HepG2 (cell line): ENCODE measurements around the gene CFAP92. TPM values are rescaled to one million over a fixed set of nuclear protein-coding genes. Genes with fewer than 3 reads are reported as not detected.

Experiments used
- ATAC-seq: fragments of 200-7000 bp; cut with Tn5 transposase; 3 replicates; pipeline ENCODE4 v1.9.1; 2020; ENCODE audit warnings: mild to moderate bottlenecking, moderate library complexity
- BruUV-seq: library from RNA; stranded (reverse); fragments of 400-500 nt; replicated peaks from 2 replicates; lab custom pipeline; 2021; lab: Mats Ljungman, UMichigan
- CTCF ChIA-PET: fragments of 300-600 bp; formaldehyde crosslinking; extraction: SDS; loops from one replicate; lab custom pipeline; 2021; ENCODE audit warnings: low total read pairs, inconsistent platforms, low intra/inter-chr PET ratio; lab: Yijun Ruan, JAX
- POLR2A ChIA-PET: fragments of 350-600 bp; sonication (Branson Sonifier 250); formaldehyde crosslinking; loops from one replicate; lab custom pipeline; 2020; ENCODE audit warnings: antibody characterized with exemption, inconsistent platforms; lab: Yijun Ruan, JAX
- DNase-seq: peaks from one replicate; pipeline ENCODE4 v3.0.0-alpha.2; 2015; ENCODE audit warnings: low spot score
- FAIRE-seq: peaks from 3 replicates; lab custom pipeline; 2011; peaks lifted over from hg19 to GRCh38; lab: Jason Lieb, UNC
- H2AFZ ChIP-seq: one replicate; pipeline ENCODE4 v1.6.1; 2011; ENCODE audit warnings: low read length, inconsistent platforms
- H3K27ac ChIP-seq: fragments of 300-600 bp; 3 replicates; pipeline ENCODE4 v1.8.0; 2011; ENCODE audit warnings: mixed run types, mild to moderate bottlenecking, mixed read lengths, low read length, inconsistent platforms; ENCODE audit not compliant: insufficient read depth; ENCODE audit errors: extremely low read length
- H3K27me3 ChIP-seq, 2 experiments: fragments of 200-600 bp in 1 of 2; 2 replicates in 1 of 2; 3 replicates in 1 of 2; pipeline versions ENCODE4 v1.6.0 to v1.8.0; 2011; ENCODE audit warnings: low read length in 2 of 2, mild to moderate bottlenecking in 2 of 2, moderate library complexity in 2 of 2, inconsistent platforms in 1 of 2; ENCODE audit not compliant: insufficient read depth in 2 of 2, control insufficient read depth in 1 of 2
- H3K36me3 ChIP-seq, 2 experiments: fragments of 200-600 bp in 1 of 2; replicated peaks in 1 of 2; 2 replicates in 1 of 2; 3 replicates in 1 of 2; pipeline versions ENCODE4 v1.5.1 to v1.8.0; 2011; ENCODE audit warnings: low read length in 2 of 2, inconsistent platforms in 1 of 2; ENCODE audit not compliant: insufficient read depth in 2 of 2, control insufficient read depth in 1 of 2
- H3K4me1 ChIP-seq: 2 replicates; pipeline ENCODE4 v1.5.1; 2012; ENCODE audit warnings: low read length, inconsistent platforms; ENCODE audit not compliant: insufficient read depth
- H3K4me2 ChIP-seq: 2 replicates; pipeline ENCODE4 v1.6.0; 2011; ENCODE audit warnings: low read depth, low read length, inconsistent platforms
- H3K4me3 ChIP-seq, 3 experiments: fragments of 200-600 bp in 1 of 3; sonication (generic), shearing (Covaris generic) in 1 of 3; replicated peaks in 1 of 3; 2 replicates each; pipeline ENCODE4 v1.5.1; 2011 to 2016; ENCODE audit warnings: low read length in 3 of 3, inconsistent platforms in 2 of 3, low read depth in 2 of 3, mild to moderate bottlenecking in 2 of 3, control low read depth in 1 of 3, mixed read lengths in 1 of 3; ENCODE audit not compliant: insufficient read depth in 1 of 3
- H3K79me2 ChIP-seq: one replicate; pipeline ENCODE4 v1.6.1; 2011; ENCODE audit warnings: low read length, inconsistent platforms; ENCODE audit not compliant: insufficient read depth
- H3K9ac ChIP-seq: 2 replicates; pipeline ENCODE4 v1.6.0; 2011; ENCODE audit warnings: mild to moderate bottlenecking, low read depth, low read length, inconsistent platforms; ENCODE audit not compliant: insufficient read depth
- H3K9me3 ChIP-seq: 2 replicates; pipeline ENCODE4 v1.5.1; 2012; ENCODE audit warnings: mild to moderate bottlenecking, low read length
- H4K20me1 ChIP-seq: 2 replicates; pipeline ENCODE4 v1.6.0; 2011; ENCODE audit warnings: inconsistent platforms, mild to moderate bottlenecking, low read length, moderate library complexity; ENCODE audit not compliant: insufficient read depth
- AKAP8 ChIP-seq: sonication (generic); formaldehyde crosslinking; IDR thresholded peaks from 2 replicates; pipeline ENCODE4 v1.5.1; 2020; ENCODE audit warnings: mild to moderate bottlenecking, missing genetic modification reagents
- ERF ChIP-seq: IDR thresholded peaks from 2 replicates; pipeline ENCODE4 v1.6.1; 2018; ENCODE audit warnings: missing biosample characterization, missing genetic modification reagents
- MZF1 ChIP-seq: sonication (generic); formaldehyde crosslinking; IDR thresholded peaks from 2 replicates; pipeline ENCODE4 v1.8.1; 2023; ENCODE audit warnings: mild to moderate bottlenecking, missing genetic modification reagents, borderline replicate concordance
- RFX5 ChIP-seq: IDR thresholded peaks from 2 replicates; pipeline ENCODE4 v1.6.1; 2011; ENCODE audit warnings: low read depth, low read length, improper control_type of control experiment
- STAG1 ChIP-seq: sonication (generic); formaldehyde crosslinking; IDR thresholded peaks from 2 replicates; pipeline ENCODE4 v1.4.0; 2020; ENCODE audit warnings: missing genetic modification reagents
- ZNF136 ChIP-seq: sonication (generic); formaldehyde crosslinking; IDR thresholded peaks from 2 replicates; pipeline ENCODE4 v1.8.1; 2022; ENCODE audit warnings: low read depth, mild to moderate bottlenecking, moderate library complexity, missing genetic modification reagents
- ZNF780A ChIP-seq: sonication (generic); formaldehyde crosslinking; IDR thresholded peaks from 2 replicates; pipeline ENCODE4 v1.8.0; 2022; ENCODE audit warnings: mild to moderate bottlenecking, missing genetic modification reagents, moderate library complexity
- ZSCAN22 ChIP-seq: sonication (generic); formaldehyde crosslinking; IDR thresholded peaks from 2 replicates; pipeline ENCODE4 v1.4.0; 2020; ENCODE audit warnings: mild to moderate bottlenecking, missing genetic modification reagents
- WGBS: methylation state at CpG from one replicate; pipeline ENCODE4 v1.1.6; 2017; ENCODE audit warnings: low lambda C conversion rate; 5-methylcytosine and 5-hydroxymethylcytosine counted together
- in situ Hi-C: cut with HindIII; loops from 2 replicates; pipeline ENCODE4 v1.10.0; 2017; ENCODE audit warnings: low pct_unique_long_range_greater_than_20kb; ENCODE audit not compliant: extremely low pct_ligation_motif_present
- intact Hi-C: fragments of 100-400 bp; cut with micrococcal nuclease; formaldehyde crosslinking; loops from one replicate; pipeline ENCODE4 v1.10.0; 2022; ENCODE audit not compliant: unreplicated experiment
- polyA plus RNA-seq, 8 experiments: library from polyadenylated mRNA; depleted of rRNA in 3 of 8; stranded (reverse) in 7 of 8; unstranded in 1 of 8; fragments of >200 nt; fragmentation: Illumina TruSeq in 4 of 8; extraction: Trizol in 4 of 8; gene quantifications; 2 replicates each; pipeline versions ENCODE4 v1.2.1 to v1.2.3, GENCODE V29; 2011 to 2016; ENCODE audit warnings: low read depth in 4 of 8, missing spikeins in 1 of 8, mixed read lengths in 1 of 8; ENCODE audit not compliant: insufficient read depth in 1 of 8
- total RNA-seq, 5 experiments: library from RNA; depleted of rRNA; stranded (reverse); fragments of >200 nt; fragmentation: Illumina TruSeq; extraction: Trizol; gene quantifications; 2 replicates each; pipeline ENCODE4 v1.2.3, GENCODE V29; 2016; ENCODE audit warnings: low read depth in 1 of 5
- TF ChIP-seq, protein P1 (sequence below): sonication (generic); formaldehyde crosslinking; IDR thresholded peaks from 2 replicates; pipeline ENCODE4 v1.4.0; 2020; ENCODE audit warnings: mild to moderate bottlenecking, low read depth, missing genetic modification reagents
- TF ChIP-seq, protein P2 (sequence below): IDR thresholded peaks from 2 replicates; pipeline ENCODE4 v1.6.1; 2016; ENCODE audit warnings: low read depth, borderline replicate concordance
- TF ChIP-seq, protein P3 (sequence below): sonication (generic); formaldehyde crosslinking; IDR thresholded peaks from 2 replicates; pipeline ENCODE4 v1.5.1; 2020; ENCODE audit warnings: missing genetic modification reagents, mild to moderate bottlenecking, borderline replicate concordance
- TF ChIP-seq, protein P4 (sequence below): sonication (generic); formaldehyde crosslinking; IDR thresholded peaks from 2 replicates; pipeline ENCODE4 v1.4.0; 2020; ENCODE audit warnings: missing genetic modification reagents, borderline replicate concordance

CFAP92 gene
- total and polyA plus RNA-seq, 2 of the 13 experiments (the other 11 are each of a cell fraction or from before 2014, with no cell fraction given): 0.18 to 0.46 TPM

GRCh38 chr3:128922804-128923459 is 70.9 kb downstream of the CFAP92 start (continued):
- TF ChIP-seq, protein P1, sequence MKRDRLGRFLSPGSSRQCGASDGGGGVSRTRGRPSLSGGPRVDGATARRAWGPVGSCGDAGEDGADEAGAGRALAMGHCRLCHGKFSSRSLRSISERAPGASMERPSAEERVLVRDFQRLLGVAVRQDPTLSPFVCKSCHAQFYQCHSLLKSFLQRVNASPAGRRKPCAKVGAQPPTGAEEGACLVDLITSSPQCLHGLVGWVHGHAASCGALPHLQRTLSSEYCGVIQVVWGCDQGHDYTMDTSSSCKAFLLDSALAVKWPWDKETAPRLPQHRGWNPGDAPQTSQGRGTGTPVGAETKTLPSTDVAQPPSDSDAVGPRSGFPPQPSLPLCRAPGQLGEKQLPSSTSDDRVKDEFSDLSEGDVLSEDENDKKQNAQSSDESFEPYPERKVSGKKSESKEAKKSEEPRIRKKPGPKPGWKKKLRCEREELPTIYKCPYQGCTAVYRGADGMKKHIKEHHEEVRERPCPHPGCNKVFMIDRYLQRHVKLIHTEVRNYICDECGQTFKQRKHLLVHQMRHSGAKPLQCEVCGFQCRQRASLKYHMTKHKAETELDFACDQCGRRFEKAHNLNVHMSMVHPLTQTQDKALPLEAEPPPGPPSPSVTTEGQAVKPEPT (CRISPR knock-in tag): no peak
- TF ChIP-seq RFX5 (no peak), MZF1 (CRISPR knock-in tag) (no peak), ZSCAN22 (CRISPR knock-in tag) (no peak), STAG1 (CRISPR knock-in tag) (no peak)
- TF ChIP-seq, protein P2, sequence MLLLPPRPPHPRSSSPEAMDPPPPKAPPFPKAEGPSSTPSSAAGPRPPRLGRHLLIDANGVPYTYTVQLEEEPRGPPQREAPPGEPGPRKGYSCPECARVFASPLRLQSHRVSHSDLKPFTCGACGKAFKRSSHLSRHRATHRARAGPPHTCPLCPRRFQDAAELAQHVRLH (CRISPR knock-in tag): no peak
- TF ChIP-seq, all 625 proteins: peak for 0

DNA sequence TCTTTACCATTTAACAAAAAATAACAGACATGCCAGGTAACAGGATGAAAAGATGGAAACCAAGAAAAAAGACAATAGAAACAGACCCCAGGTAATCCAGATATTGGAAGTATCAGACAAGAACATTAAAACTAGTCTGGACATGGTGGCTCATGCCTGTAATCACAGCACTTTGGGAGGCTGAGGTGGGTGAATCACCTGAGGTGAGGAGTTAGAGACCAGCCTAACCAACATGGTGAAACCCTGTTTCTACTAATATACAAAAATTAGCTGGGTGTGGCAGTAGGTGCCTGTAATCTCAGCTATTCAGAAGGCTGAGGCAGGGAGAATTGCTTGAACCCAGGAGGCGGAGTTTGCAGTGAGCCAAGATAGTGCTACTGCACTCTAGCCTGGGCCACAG is 73.9 kb downstream of the CFAP92 start:
- Histone ChIP-seq H3K9me3 (no peaks in the 10 kb centered on the region; the same call in 1 of the 2 replicates), H3K4me2 (no peak overlapping the region), H3K36me3 (peaks cover 2 to 7% of the 10 kb centered on the region in 2 experiments; a peak in 4 of 5 replicates), H3K79me2 (no peaks in the 10 kb centered on the region), H3K27ac (no peak overlapping the region), H3K4me1 (no peaks in the 10 kb centered on the region), H3K4me3 (no peak overlapping the region), H3K9ac (no peak overlapping the region), H2AFZ (no peak overlapping the region), H4K20me1 (no peaks in the 10 kb centered on the region), H3K27me3 (no peaks in the 10 kb centered on the region)
- in situ Hi-C loops: no loop called here
- ChIA-PET CTCF (no interaction called here), POLR2A (no interaction called here)
- WGBS: 100% methylated on average over 1 of the region's 1 CpG
- no peak for DNase-seq
- no peak for ATAC-seq
- no peak for FAIRE-seq
- intact Hi-C loops: no loop called here
- no TSS peak for BruUV-seq
- TF ChIP-seq ZNF780A (no peak), ERF (CRISPR knock-in tag) (no peak), ZNF136 (CRISPR knock-in tag) (no peak), AKAP8 (CRISPR knock-in tag) (no peak)
- TF ChIP-seq, protein P3, sequence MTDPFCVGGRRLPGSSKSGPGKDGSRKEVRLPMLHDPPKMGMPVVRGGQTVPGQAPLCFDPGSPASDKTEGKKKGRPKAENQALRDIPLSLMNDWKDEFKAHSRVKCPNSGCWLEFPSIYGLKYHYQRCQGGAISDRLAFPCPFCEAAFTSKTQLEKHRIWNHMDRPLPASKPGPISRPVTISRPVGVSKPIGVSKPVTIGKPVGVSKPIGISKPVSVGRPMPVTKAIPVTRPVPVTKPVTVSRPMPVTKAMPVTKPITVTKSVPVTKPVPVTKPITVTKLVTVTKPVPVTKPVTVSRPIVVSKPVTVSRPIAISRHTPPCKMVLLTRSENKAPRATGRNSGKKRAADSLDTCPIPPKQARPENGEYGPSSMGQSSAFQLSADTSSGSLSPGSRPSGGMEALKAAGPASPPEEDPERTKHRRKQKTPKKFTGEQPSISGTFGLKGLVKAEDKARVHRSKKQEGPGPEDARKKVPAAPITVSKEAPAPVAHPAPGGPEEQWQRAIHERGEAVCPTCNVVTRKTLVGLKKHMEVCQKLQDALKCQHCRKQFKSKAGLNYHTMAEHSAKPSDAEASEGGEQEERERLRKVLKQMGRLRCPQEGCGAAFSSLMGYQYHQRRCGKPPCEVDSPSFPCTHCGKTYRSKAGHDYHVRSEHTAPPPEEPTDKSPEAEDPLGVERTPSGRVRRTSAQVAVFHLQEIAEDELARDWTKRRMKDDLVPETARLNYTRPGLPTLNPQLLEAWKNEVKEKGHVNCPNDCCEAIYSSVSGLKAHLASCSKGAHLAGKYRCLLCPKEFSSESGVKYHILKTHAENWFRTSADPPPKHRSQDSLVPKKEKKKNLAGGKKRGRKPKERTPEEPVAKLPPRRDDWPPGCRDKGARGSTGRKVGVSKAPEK (CRISPR knock-in tag): no peak
- TF ChIP-seq, protein P4, sequence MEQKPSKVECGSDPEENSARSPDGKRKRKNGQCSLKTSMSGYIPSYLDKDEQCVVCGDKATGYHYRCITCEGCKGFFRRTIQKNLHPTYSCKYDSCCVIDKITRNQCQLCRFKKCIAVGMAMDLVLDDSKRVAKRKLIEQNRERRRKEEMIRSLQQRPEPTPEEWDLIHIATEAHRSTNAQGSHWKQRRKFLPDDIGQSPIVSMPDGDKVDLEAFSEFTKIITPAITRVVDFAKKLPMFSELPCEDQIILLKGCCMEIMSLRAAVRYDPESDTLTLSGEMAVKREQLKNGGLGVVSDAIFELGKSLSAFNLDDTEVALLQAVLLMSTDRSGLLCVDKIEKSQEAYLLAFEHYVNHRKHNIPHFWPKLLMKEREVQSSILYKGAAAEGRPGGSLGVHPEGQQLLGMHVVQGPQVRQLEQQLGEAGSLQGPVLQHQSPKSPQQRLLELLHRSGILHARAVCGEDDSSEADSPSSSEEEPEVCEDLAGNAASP (CRISPR knock-in tag): no peak
